AG04450 (cell line): Measurements from ENCODE around the gene COX15. TPM values are rescaled to one million over a fixed set of nuclear protein-coding genes. Genes with fewer than 3 reads are reported as not detected.
"Not testable (repeated sequence)": the region's sequence is repeated elsewhere in the genome, so short reads cannot be mapped to it uniquely, and the experiment has no call there.

ENCODE experiments used
- CTCF ChIA-PET: fragments of 300-600, 350-600 bp; formaldehyde crosslinking; extraction: SDS; loops from one replicate; lab custom pipeline; 2022; ENCODE audit warnings: antibody characterized with exemption, inconsistent platforms; lab: Charles Lee
- POLR2A ChIA-PET: fragments of 350-600 bp; formaldehyde crosslinking; extraction: SDS; loops from one replicate; lab custom pipeline; 2021; ENCODE audit warnings: antibody characterized with exemption, inconsistent platforms; lab: Yijun Ruan, JAX
- DNase-seq: peaks from one replicate; pipeline ENCODE4 v3.0.0-alpha.2; 2011; ENCODE audit warnings: low read depth, low spot score
- H3K27ac ChIP-seq: one replicate; pipeline ENCODE4 v1.5.1; 2012; ENCODE audit warnings: low read depth, low read length, control low read depth
- H3K27me3 ChIP-seq: one replicate; pipeline ENCODE4 v1.6.0; 2012; ENCODE audit warnings: low read length; ENCODE audit not compliant: control insufficient read depth, insufficient read depth
- H3K4me3 ChIP-seq: 2 replicates; pipeline ENCODE4 v1.5.1; 2011; ENCODE audit warnings: mild to moderate bottlenecking, low read depth, low read length, control low read depth
- H3K9me3 ChIP-seq: 2 replicates; pipeline ENCODE4 v1.5.1; 2012; ENCODE audit warnings: low read length; ENCODE audit not compliant: control insufficient read depth, insufficient read depth
- CTCF ChIP-seq: IDR thresholded peaks from 2 replicates; pipeline ENCODE4 v1.5.1; 2011; ENCODE audit warnings: low read depth, low read length, control low read depth, inconsistent platforms
- polyA plus RNA-seq: library from polyadenylated mRNA; depleted of rRNA; stranded (reverse); fragments of >200 nt; gene quantifications from 2 replicates; pipeline ENCODE4 v1.2.3, GENCODE V29; 2011

COX15 gene
- polyA plus RNA-seq, 1 experiment = 32.2 TPM

- Histone ChIP-seq H3K9me3 (peaks cover 2% of the 10 kb centered on the region; the same call in 1 of the 2 replicates), H3K4me3 (no peak overlapping the region), H3K27ac (no peak overlapping the region), H3K27me3 (no peaks in the 10 kb centered on the region)
- ChIA-PET POLR2A (interaction anchor here (0.6 to 0.7 kb wide), 2 partner anchors 49 to 102 kb away, joined by 4 to 7 read pairs; no protein-coding TSS in a partner anchor), CTCF (interaction anchor here (0.6 to 6.5 kb wide), 4 partner anchors 9 to 441 kb away, joined by 3 to 28 read pairs (median 4); no protein-coding TSS in a partner anchor)
- DNase-seq = no peak
- no peak for TF ChIP-seq CTCF
These were observed 10.8 kb upstream of the COX15 start for GRCh38 chr10:99742701-99743100.

- no peak for TF ChIP-seq CTCF
- ChIA-PET CTCF (interaction anchor here (0.6 to 6.5 kb wide), 3 partner anchors 9 to 441 kb away, joined by 4 to 28 read pairs (median 5); no protein-coding TSS in a partner anchor), POLR2A (interaction anchor here (0.6 to 0.7 kb wide), 2 partner anchors 48 to 102 kb away, joined by 4 to 7 read pairs; no protein-coding TSS in a partner anchor)
- peaks cover 2% of the 10 kb centered on the region; the same call in 1 of the 2 replicates for H3K9me3 ChIP-seq
- H3K27ac ChIP-seq = no peak overlapping the region
- no peaks in the 10 kb centered on the region for H3K27me3 ChIP-seq
- no peak for DNase-seq
- H3K4me3 ChIP-seq = no peak overlapping the region
These were observed 10.3 kb upstream of the COX15 start for GRCh38 chr10:99742254-99742653.

GRCh38 chr10:99740933-99741559, 9.1 kb upstream of the COX15 start:
- DNase-seq = no peak
- no peak overlapping the region for H3K27ac ChIP-seq
- TF ChIP-seq CTCF = no peak
- ChIA-PET POLR2A (no interaction called here), CTCF (interaction anchor here (1.1 to 6.5 kb wide), 3 partner anchors 9 to 305 kb away, joined by 4 to 28 read pairs (median 5); partner anchors contain the start of genes COX15 and CUTC)
- no peak overlapping the region for H3K4me3 ChIP-seq
- no peaks in the 10 kb centered on the region for H3K27me3 ChIP-seq
- H3K9me3 ChIP-seq = peaks cover 2% of the 10 kb centered on the region; the same call in 1 of the 2 replicates

GRCh38 chr10:99740260-99740659, 8.3 kb upstream of the COX15 start:
- DNase-seq = no peak
- ChIA-PET POLR2A (no interaction called here), CTCF (interaction anchor here (0.7 to 6.5 kb wide), 4 partner anchors 8 to 111 kb away, joined by 3 to 28 read pairs (median 4); partner anchors contain the start of genes COX15 and CUTC)
- Histone ChIP-seq H3K27me3 (no peaks in the 10 kb centered on the region), H3K27ac (no peak overlapping the region), H3K4me3 (no peak overlapping the region), H3K9me3 (peaks cover 2% of the 10 kb centered on the region; the same call in 1 of the 2 replicates)
- no peak for TF ChIP-seq CTCF

- H3K4me3 ChIP-seq, H3K27ac ChIP-seq, POLR2A ChIA-PET, DNase-seq, H3K27me3 ChIP-seq, H3K9me3 ChIP-seq: not testable (repeated sequence)
- CTCF ChIA-PET = interaction anchor here (0.6 to 3.4 kb wide), 3 partner anchors 9 to 177 kb away, joined by 3 to 20 read pairs (median 5); no protein-coding TSS in a partner anchor
These were observed 2.2 kb upstream of the COX15 start for GRCh38 chr10:99734111-99734510.
